Osteocyte (in vitro differentiated cells): ENCODE results near the gene PAPPA2. TPM values are rescaled to one million over a fixed set of nuclear protein-coding genes. Genes with fewer than 3 reads are reported as not detected.

Experiments
- DNase-seq: peaks from one replicate; pipeline ENCODE4 v3.0.0; 2021; ENCODE audit warnings: mixed read lengths; ENCODE audit not compliant: unreplicated experiment; ENCODE audit errors: extremely low spot score
- H3K27ac Mint-ChIP-seq: one replicate; pipeline ENCODE4 v1.8.0; 2021; ENCODE audit warnings: mild to moderate bottlenecking, mixed read lengths; ENCODE audit not compliant: unreplicated experiment
- H3K27me3 Mint-ChIP-seq: one replicate; pipeline ENCODE4 v1.8.0; 2021; ENCODE audit warnings: mixed read lengths; ENCODE audit not compliant: unreplicated experiment
- H3K36me3 Mint-ChIP-seq: one replicate; pipeline ENCODE4 v1.8.0; 2021; ENCODE audit warnings: mixed read lengths; ENCODE audit not compliant: unreplicated experiment
- H3K4me1 Mint-ChIP-seq: one replicate; pipeline ENCODE4 v1.8.0; 2021; ENCODE audit warnings: mixed read lengths; ENCODE audit not compliant: unreplicated experiment
- H3K4me3 Mint-ChIP-seq: one replicate; pipeline ENCODE4 v1.8.0; 2021; ENCODE audit warnings: mild to moderate bottlenecking, moderate library complexity, mixed read lengths; ENCODE audit not compliant: unreplicated experiment
- H3K9me3 Mint-ChIP-seq: one replicate; pipeline ENCODE4 v1.8.0; 2021; ENCODE audit warnings: mixed read lengths; ENCODE audit not compliant: unreplicated experiment
- CTCF ChIP-seq: fragments of 200-600 bp; sonication (generic); IDR thresholded peaks from 2 replicates; pipeline ENCODE4 v1.5.0; 2021; ENCODE audit warnings: antibody characterized with exemption, mild to moderate bottlenecking, moderate library complexity
- total RNA-seq: library from RNA; stranded (reverse); gene quantifications from 2 replicates; pipeline ENCODE4 v1.2.1, GENCODE V29; 2021

The PAPPA2 gene
- total RNA-seq, 1 donor from 2014 or later: 0.35 TPM

GRCh38 chr1:176799327-176799726, 336.4 kb downstream of the PAPPA2 start:
- H3K4me3 Mint-ChIP-seq: no peak overlapping the region

GRCh38 chr1:176800978-176801513, 338.1 kb downstream of the PAPPA2 start:
- Mint-ChIP-seq H3K4me1 (no peaks in the 10 kb centered on the region), H3K27ac (no peak overlapping the region), H3K36me3 (no peaks in the 10 kb centered on the region), H3K9me3 (no peaks in the 10 kb centered on the region), H3K27me3 (no peaks in the 10 kb centered on the region), H3K4me3 (no peak overlapping the region)
- TF ChIP-seq CTCF: no peak
- no peak for DNase-seq

More at GRCh38 chr1:176799327-176799726, 336.4 kb downstream of the PAPPA2 start:
- H3K4me1 Mint-ChIP-seq: no peaks in the 10 kb centered on the region
- DNase-seq: no peak
- TF ChIP-seq CTCF: no peak
- no peaks in the 10 kb centered on the region for H3K27me3 Mint-ChIP-seq
- no peak overlapping the region for H3K27ac Mint-ChIP-seq
- H3K36me3 Mint-ChIP-seq: no peaks in the 10 kb centered on the region
- no peaks in the 10 kb centered on the region for H3K9me3 Mint-ChIP-seq

GRCh38 chr1:176801514-176802020, 338.6 kb downstream of the PAPPA2 start:
- Mint-ChIP-seq H3K27ac (no peak overlapping the region), H3K27me3 (no peaks in the 10 kb centered on the region), H3K4me3 (no peak overlapping the region), H3K4me1 (no peaks in the 10 kb centered on the region), H3K36me3 (no peaks in the 10 kb centered on the region), H3K9me3 (no peaks in the 10 kb centered on the region)
- DNase-seq: no peak
- no peak for TF ChIP-seq CTCF

- no peak overlapping the region for H3K4me3 Mint-ChIP-seq
- no peaks in the 10 kb centered on the region for H3K4me1 Mint-ChIP-seq
- no peak for TF ChIP-seq CTCF
- H3K27me3 Mint-ChIP-seq: no peaks in the 10 kb centered on the region
- no peak overlapping the region for H3K27ac Mint-ChIP-seq
- H3K36me3 Mint-ChIP-seq: no peaks in the 10 kb centered on the region
- no peak for DNase-seq
- no peaks in the 10 kb centered on the region for H3K9me3 Mint-ChIP-seq
These were observed 339.3 kb downstream of the PAPPA2 start for GRCh38 chr1:176802316-176802715.

GRCh38 chr1:176803042-176803441, 340.1 kb downstream of the PAPPA2 start:
- Mint-ChIP-seq H3K4me1 (no peaks in the 10 kb centered on the region), H3K27me3 (no peaks in the 10 kb centered on the region), H3K4me3 (no peak overlapping the region), H3K9me3 (no peaks in the 10 kb centered on the region), H3K36me3 (no peaks in the 10 kb centered on the region), H3K27ac (no peak overlapping the region)
- no peak for DNase-seq
- TF ChIP-seq CTCF: no peak
